KOPT-K1 (cell line): ENCODE measurements around the gene PCDHGA9.
"Not testable (repeated sequence)": the region's sequence is repeated elsewhere in the genome, so short reads cannot be mapped to it uniquely, and the experiment has no call there.

Source experiments
- H3K27ac ChIP-seq: fragments of 200-600 bp; sonication (generic); 2 replicates; pipeline ENCODE4 v1.5.1; 2016; ENCODE audit warnings: antibody characterized with exemption, mild to moderate bottlenecking, low read depth, low read length; ENCODE audit not compliant: poor library complexity, severe bottlenecking
- H3K36me3 ChIP-seq: fragments of 200-600 bp; sonication (generic); 2 replicates; pipeline ENCODE4 v1.5.1; 2017; ENCODE audit warnings: antibody characterized with exemption, mild to moderate bottlenecking, low read length, moderate library complexity; ENCODE audit not compliant: insufficient read depth
- H3K9me3 ChIP-seq: fragments of 200-600 bp; sonication (generic); 2 replicates; pipeline ENCODE4 v1.5.1; 2017; ENCODE audit warnings: antibody characterized with exemption, low read length, mild to moderate bottlenecking; ENCODE audit not compliant: insufficient read depth, poor library complexity, severe bottlenecking

The PCDHGA9 gene

DNA sequence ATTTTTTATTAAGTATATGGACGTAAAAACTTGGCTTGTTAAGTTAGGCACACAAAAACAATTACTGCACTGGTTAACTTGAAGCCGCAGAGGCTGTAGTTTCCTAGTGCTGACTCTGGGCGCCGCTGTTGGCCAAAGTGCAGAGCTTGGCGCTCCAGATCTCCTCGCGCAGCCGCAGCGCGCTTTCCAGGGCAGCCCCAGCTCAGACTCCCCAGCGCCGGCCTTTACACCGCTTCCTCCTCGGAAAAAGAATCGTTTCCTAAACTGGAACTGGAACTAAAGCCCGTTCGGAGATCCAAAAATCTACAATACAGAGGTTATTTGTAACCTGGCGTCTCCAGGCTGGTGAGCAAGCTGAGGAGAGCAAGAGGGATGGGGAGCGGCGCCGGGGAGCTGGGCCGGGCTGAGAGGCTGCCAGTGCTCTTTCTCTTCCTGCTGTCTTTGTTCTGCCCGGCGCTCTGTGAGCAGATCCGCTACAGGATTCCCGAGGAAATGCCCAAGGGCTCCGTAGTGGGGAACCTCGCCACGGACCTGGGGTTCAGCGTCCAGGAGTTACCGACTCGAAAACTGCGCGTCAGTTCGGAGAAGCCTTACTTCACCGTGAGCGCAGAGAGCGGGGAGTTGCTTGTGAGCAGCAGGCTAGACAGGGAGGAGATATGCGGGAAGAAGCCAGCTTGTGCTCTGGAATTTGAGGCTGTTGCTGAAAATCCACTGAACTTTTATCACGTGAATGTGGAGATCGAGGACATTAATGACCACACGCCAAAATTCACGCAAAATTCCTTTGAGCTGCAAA, 4.6 kb upstream of the PCDHGA9 start, which contains the start of gene PCDHGB5:
Gene PCDHGB5, plus strand, starts transcription at position 192 of the 796 bp plus-strand sequence. Its CDS starts 181 bp downstream, at position 373.
- not testable (repeated sequence) for H3K9me3 ChIP-seq, H3K36me3 ChIP-seq, H3K27ac ChIP-seq

GRCh38 chr5:141398608-141399007, 4.0 kb upstream of the PCDHGA9 start:
- Histone ChIP-seq H3K27ac (no peak overlapping the region), H3K36me3 (no peaks in the 10 kb centered on the region), H3K9me3 (peaks cover 3% of the 10 kb centered on the region)

DNA sequence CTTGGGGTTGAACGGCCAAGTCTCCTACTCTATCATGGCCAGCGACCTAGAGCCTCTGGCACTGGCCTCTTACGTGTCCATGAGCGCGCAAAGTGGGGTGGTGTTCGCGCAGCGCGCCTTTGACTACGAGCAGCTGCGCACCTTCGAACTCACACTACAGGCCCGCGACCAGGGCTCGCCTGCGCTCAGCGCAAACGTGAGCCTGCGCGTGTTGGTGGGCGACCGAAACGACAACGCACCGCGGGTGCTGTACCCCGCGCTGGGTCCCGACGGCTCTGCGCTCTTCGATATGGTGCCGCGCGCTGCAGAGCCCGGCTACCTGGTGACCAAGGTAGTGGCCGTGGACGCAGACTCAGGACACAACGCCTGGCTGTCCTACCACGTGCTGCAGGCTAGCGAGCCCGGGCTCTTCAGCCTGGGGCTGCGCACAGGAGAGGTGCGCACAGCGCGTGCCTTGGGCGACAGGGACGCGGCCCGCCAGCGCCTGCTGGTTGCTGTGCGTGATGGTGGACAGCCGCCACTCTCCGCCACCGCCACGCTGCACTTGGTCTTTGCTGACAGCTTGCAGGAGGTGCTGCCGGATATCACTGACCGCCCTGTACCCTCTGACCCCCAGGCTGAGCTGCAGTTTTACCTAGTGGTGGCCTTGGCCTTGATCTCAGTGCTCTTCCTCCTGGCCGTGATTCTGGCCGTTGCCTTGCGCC, 2.9 kb upstream of the PCDHGA9 start:
- Histone ChIP-seq H3K36me3 (no peaks in the 10 kb centered on the region), H3K27ac (no peak overlapping the region), H3K9me3 (peaks cover 3% of the 10 kb centered on the region)

GRCh38 chr5:141403387-141403786, 809 bp downstream of the PCDHGA9 start:
- no peak overlapping the region for H3K27ac ChIP-seq
- H3K9me3 ChIP-seq, result peaks cover 3% of the 10 kb centered on the region
- H3K36me3 ChIP-seq, result no peaks in the 10 kb centered on the region

GRCh38 chr5:141407790-141408505, 5.4 kb downstream of the PCDHGA9 start, which contains the start of gene PCDHGB6:
TSS of gene PCDHGB6 (plus strand) at chr5:141408021. CDS start at chr5:141408203, 182 bp downstream.
- not testable (repeated sequence) for H3K27ac ChIP-seq, H3K36me3 ChIP-seq, H3K9me3 ChIP-seq

DNA sequence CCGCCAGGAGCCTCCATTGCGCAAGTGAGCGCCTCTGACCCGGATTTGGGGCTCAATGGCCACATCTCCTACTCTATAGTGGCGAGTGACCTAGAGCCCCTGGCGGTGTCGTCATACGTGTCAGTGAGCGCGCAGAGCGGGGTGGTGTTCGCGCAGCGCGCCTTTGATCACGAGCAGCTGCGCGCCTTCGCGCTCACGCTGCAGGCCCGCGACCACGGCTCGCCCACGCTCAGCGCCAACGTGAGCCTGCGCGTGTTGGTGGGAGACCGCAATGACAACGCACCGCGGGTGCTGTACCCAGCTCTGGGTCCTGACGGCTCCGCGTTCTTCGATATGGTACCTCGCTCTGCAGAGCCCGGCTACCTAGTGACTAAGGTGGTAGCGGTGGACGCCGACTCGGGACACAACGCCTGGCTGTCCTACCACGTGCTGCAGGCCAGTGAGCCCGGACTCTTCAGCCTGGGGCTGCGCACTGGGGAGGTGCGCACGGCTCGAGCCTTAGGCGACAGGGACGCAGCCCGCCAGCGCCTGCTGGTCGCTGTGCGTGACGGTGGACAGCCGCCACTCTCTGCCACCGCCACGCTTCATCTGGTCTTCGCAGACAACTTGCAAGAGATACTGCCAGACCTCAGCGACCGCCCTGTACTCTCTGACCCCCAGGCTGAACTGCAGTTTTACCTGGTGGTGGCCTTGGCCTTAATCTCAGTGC, 7.2 kb downstream of the PCDHGA9 start:
- H3K9me3 ChIP-seq, result no peaks in the 10 kb centered on the region
- H3K27ac ChIP-seq, result no peak overlapping the region
- no peaks in the 10 kb centered on the region for H3K36me3 ChIP-seq

- Histone ChIP-seq H3K9me3 (no peaks in the 10 kb centered on the region), H3K36me3 (no peaks in the 10 kb centered on the region), H3K27ac (no peak overlapping the region)
These were observed 9.0 kb downstream of the PCDHGA9 start for GRCh38 chr5:141411575-141411974.

- no peak within 1 kb of the TSS for H3K27ac ChIP-seq
- no peaks in the 10 kb centered on the region for H3K9me3 ChIP-seq
- no peaks in the 10 kb centered on the region for H3K36me3 ChIP-seq
These were observed 10.4 kb downstream of the PCDHGA9 start, which contains the start of gene PCDHGA10 for GRCh38 chr5:141412854-141413539. TSS of gene PCDHGA10 (plus strand) at chr5:141412987. CDS start at chr5:141413176, 189 bp downstream.

- Histone ChIP-seq H3K9me3 (no peaks in the 10 kb centered on the region), H3K36me3 (no peaks in the 10 kb centered on the region), H3K27ac (no peak overlapping the region)
These were observed 11.0 kb downstream of the PCDHGA9 start for GRCh38 chr5:141413540-141414069.

DNA sequence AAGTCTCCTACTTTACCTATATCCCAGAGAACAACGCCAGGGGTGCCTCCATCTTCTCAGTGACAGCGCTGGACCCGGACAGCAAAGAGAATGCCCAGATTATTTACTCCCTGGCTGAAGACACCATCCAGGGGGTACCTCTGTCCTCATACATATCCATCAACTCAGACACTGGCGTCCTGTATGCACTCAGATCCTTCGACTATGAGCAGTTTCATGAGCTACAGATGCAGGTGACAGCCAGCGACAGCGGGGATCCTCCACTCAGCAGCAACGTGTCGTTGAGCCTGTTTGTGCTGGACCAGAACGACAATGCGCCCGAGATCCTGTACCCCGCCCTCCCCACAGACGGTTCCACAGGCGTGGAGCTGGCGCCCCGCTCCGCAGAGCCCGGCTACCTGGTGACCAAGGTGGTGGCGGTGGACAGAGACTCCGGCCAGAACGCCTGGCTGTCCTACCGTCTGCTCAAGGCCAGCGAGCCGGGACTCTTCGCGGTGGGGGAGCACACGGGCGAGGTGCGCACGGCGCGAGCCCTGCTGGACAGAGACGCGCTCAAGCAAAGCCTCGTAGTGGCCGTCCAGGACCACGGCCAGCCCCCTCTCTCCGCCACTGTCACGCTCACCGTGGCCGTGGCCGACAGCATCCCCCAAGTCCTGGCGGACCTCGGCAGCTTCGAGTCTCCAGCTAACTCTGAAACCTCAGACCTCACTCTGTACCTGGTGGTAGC, 12.1 kb downstream of the PCDHGA9 start:
- not testable (repeated sequence) for H3K36me3 ChIP-seq, H3K27ac ChIP-seq, H3K9me3 ChIP-seq

DNA sequence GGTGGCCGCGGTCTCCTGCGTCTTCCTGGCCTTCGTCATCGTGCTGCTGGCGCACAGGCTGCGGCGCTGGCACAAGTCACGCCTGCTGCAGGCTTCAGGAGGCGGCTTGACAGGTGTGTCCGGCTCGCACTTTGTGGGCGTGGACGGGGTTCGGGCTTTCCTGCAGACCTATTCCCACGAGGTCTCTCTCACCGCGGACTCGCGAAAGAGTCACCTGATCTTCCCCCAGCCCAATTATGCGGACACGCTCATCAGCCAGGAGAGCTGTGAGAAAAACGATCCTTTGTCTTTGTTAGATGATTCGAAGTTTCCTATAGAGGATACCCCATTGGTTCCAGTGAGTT, 12.7 kb downstream of the PCDHGA9 start:
- not testable (repeated sequence) for H3K27ac ChIP-seq
- H3K9me3 ChIP-seq, result peaks cover 11% of the 10 kb centered on the region

GRCh38 chr5:141417494-141418172, 15.1 kb downstream of the PCDHGA9 start, which contains the start of gene PCDHGB7:
TSS of gene PCDHGB7 (plus strand) at chr5:141417677. CDS start at chr5:141417860, 183 bp downstream.
- H3K27ac ChIP-seq, H3K36me3 ChIP-seq: not testable (repeated sequence)
- H3K9me3 ChIP-seq, result peaks cover 15% of the 10 kb centered on the region

More for the DNA sequence above, 12.7 kb downstream of the PCDHGA9 start:
- H3K36me3 ChIP-seq, result not testable (repeated sequence)
